GM11168 (cell line): ENCODE measurements around the gene ZNF678.

ENCODE experiments used
- in situ Hi-C: fragments of 300-500 bp; cut with MboI; formaldehyde crosslinking; loops from one replicate; pipeline ENCODE4 v1.12.0; 2022; ENCODE audit warnings: low sequenced_read_pairs; ENCODE audit not compliant: unreplicated experiment

The ZNF678 gene

DNA sequence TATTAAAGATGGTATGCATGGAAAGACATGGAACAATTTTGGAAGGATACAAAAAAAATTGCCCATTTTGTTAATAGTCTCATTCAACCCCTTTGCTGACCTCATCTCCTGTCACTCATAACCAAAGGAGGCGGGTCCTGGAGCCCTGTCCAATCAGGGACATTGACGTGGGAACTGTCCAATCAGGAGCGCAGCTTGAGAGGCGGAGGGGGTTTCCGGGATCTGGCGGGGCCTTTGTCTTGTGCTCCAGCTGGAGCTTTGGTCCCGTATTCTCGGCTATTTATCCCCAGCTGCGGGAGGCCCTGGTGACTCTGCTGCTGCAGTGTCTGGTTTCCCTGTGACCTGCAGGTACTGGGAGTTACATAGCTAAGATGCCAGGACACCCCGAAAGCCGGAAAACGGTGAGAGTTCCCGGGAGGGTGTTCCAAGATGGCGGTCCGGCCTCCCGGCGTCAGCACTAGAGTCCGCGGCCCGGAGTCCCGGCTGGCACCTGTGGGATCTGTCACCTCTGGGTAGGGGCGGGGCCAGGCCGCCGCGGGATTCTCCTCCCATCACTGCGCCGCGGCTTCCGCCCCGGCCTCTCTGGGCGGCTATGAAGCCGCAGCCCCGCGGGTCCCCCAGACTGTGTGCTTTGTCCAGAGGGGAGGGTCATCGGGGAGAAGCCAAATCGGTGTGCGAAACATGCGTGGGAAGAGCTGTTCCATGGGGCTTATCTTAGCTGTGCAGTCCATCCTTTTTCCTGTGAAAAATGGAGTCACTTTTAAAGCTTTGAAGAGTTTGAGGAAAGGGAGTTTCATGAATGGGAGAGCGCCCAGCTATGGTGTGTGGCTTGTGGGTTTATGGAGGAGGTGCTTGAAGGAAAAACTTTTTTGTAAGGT is at the start of gene ZNF678:
Gene ZNF678, plus strand, starts transcription at position 233 of the 878 bp plus-strand sequence. CDS start 87,436 bp downstream, outside the sequence.
- in situ Hi-C loops: no loop called here

DNA sequence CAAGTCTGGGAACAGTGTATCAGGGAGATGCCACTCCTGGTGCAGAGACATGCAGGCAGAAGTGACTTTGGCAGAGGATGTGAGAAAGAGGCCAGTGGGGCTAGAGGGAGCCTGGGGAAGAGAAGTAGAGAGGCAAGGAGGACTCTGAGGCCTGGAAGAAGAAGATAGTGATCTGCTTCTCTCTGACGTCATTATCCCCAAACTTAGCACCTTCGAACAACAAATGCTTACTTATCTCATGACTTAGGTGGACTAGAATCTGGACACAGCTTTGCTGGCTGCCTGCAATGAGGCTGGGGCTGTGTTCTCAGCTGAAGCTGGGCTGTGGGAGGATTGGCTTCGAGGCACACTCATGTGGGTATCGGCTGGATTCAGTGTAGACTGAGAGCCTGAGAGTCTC is 44.5 kb upstream of the ZNF678 start:
- in situ Hi-C loops: loop anchor here (10.0 kb wide), 1 partner anchor 474 kb away; no protein-coding TSS in a partner anchor

DNA sequence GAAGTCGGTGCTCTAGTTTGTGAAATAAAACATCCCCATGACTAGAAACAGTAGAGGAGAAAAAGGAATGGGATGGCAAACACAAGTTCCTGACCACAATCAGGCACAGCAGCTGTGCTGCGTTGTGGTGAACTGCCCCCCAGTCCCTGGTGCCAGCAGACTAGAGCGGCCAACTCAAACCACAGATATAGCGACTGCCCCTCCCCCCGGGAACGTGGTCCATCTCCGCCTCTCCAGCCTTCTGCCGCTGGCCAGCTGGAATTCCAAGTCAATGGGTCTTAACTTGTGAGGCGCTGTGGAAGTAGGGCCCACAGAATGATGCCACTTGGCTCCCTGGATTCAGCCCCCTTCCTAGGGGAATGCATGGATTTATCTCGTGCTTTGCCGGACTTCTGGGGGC is 41.6 kb upstream of the ZNF678 start:
- in situ Hi-C loops: no loop called here

DNA sequence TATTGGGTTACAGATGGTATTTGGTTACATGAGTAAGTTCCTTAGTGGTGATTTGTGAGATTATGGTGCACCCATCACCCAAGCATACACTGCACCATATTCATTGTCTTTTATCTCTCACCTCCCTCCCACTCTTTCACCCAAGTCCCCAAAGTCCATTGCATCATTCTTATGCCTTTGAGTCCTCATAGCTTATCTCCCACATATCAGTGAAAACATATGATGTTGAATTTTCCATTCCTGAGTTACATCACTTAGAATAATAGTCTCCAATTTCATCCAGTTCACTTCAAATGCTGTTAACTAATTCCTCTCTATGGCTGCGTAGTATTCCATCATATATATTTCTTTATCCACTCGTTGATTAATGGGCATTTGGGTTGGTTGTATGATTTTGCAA is 36.8 kb upstream of the ZNF678 start:
- in situ Hi-C loops: no loop called here

DNA sequence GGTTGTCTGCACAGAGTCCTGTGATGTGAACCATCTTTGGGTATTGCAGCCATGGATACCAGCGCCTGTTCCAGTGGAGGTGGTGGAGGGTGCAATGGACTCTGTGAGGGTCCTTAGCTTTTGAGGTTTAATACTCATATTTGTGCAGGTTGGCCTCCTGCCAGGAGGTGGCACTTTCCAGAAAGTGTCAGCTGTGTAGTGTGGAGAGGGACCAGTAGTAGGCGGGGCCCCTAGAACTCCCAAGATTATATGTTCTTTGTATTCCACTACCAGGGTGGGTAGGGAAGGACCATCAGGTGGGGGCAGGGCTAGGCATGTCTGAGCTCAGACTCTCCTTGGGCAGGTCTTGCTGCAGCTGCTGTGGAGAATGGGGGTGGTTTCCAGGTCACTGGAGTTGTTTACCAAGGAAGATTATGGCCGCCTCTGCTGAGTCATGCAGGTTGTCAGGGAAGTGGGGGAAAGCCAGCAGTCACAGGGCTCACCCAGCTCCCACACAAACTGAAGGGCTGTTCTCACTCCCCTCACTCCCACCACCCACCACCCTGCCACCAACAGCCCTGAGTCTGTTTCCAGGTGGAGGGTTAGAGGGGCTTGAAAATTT is 31.2 kb upstream of the ZNF678 start:
- in situ Hi-C loops: no loop called here

DNA sequence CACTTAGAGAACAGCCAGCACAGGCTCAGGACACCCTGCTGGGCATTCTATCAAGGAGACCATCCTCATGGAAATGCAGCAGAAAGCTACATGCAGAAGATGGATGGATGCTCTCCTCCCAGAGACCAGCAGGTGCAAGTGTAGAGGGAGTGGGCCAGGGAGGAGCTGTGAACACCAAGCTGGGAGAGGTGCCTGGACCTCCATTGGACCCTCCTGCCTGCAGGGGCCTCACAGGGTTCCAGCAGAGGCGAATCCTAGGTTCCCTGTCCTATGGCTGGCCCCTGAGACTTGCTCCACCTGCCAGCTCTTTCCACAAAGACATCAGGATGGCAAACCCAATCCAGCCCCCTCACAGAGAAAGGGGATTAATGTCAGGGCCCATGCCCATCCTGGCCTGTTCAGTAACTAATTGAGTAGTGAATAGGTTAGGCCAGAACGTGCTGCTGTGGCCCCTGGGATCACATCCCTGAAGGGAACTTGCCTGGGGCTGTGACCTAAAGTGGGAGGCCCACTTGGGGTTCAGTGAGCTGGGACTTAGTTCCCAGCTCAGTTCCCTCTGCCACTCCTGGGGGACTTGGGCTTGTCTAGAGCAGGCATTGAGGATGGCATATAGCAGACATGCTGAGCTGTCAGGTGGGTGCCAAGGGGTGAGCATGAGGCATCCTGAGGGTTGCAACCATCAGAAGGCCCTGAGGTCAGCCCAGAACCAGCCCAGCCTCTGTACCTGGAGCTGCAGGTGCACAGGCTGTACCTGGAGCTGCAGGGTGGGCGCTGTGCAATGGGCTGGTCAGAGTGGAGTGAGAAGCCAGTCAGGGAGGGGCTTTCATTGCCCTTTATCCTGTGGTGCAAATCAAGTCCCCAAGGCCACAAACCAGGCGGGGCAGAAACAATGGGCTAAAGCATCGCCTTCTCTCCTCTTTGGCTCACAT is 22.9 kb upstream of the ZNF678 start:
- in situ Hi-C loops: no loop called here

DNA sequence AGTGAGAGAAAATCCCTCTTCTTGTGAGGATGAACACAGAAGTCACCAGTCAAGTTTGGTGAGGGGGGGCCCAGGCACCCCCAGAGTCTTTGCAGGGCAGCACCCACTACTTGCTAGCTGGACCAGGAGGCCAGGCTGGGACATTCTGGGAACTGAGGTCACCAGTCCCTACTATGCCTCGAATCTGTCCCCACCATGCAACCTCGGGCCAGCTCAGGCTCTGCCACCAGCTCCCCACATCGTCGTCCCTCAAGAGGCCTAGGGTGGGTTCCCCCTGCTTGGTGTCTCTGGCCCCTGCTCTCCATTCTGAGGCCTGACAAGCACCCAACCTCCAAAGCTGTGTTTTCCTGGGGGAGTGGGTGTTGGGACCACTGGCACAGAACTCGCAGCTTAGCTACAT is 22.2 kb upstream of the ZNF678 start:
- in situ Hi-C loops: no loop called here

DNA sequence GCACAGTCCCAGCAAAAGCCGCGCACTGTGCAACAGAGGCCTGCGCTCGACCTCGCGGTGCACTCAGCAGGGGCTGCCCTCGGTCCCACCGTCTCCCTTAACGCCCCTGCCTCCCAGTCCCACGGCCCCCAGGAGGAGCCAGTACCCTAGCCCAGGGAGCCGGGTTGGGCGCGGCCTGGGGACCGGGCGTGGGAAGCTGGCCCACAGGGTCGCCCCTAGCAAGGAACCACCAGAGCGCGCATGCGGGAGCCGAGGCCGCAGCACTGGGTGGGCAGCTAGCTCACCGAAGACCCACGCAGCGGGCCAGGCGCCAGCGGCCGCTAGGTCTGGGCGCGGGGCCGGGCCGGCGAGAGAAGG is 21.6 kb upstream of the ZNF678 start:
- in situ Hi-C loops: no loop called here

DNA sequence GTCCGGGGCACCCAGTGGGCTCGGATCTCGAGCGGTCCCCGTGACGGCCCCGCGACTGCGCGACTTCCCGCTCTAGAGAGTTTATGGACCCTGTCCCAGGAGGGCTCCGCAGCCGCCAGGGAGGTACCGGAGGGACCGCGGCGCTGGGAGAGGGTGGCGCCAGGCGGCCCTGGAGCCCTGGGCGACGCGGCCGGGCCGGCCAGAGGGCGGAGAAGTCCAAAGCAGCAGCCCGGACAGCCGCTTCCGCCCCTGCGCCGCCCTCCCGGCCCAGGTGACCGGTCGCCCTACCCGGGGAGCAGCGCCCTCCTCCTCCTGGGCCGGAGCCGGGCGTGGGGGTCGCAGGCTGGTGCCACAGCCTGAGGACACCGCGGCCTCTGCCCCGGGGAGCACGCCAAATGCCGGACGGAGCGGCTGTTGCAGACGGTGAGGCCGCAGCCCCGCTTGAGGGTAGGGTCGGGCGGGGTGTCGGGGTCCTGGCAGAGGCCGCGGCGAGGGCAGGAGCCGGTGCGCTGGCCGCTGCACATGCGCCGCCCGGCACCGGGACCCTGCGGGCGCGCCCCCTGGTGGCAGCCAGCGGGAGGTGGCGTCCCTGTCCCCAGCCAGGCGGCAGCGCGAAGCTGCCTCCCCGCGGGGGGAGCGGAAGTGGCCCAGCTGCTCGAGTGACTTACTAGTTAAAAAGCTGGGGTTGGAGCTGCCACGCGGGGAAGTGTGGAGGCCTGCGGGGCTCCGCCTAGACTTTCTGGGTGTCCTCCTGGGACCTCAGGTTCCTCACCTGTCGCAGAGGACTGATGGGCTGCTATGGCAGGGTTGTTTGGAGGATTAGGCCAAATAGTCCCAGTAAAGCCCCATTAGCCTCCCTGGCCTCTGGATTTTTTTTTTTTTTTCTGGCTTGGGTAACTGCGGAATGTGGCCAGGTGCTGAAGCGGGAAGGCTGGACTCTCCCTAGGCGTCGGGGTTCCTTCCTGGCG is 20.9 kb upstream of the ZNF678 start:
- in situ Hi-C loops: no loop called here

DNA sequence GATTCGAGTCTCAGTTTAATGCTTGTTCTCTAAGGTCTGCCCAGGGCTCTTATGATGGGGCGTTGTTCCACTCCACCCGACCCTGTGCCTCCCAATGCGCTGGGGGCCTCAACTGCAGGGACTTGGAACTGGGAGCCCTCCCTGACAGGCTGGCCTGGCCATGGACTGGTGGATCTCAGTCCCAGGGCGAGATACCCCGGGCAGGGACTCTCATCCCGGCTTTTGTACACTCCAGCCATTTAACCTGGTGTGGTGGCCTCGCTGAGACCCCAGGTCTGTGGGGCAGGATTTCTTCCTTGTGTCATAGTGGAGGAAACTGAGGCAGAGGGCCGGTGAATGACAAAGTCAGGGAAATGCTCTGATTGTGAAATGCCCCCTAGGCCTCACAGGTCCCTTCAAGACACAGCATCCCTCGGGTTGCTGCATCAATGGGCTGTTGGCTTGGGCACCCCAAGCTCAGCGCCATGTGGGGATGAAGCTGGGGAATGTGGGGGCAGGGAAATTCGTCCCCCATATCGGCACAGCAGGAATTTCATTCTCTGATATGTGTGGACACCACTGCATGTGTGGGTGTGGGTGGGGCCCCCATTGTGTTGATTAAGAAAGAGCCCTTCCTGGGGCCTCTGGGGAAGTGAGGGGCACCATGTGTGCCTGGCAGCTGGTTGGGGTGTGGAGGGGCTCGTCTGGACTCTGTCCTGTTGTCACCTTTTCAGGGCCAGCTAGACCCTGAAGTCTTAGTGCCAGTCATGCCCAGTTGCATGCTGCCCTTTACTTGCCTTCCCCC is 19.9 kb upstream of the ZNF678 start:
- in situ Hi-C loops: no loop called here

DNA sequence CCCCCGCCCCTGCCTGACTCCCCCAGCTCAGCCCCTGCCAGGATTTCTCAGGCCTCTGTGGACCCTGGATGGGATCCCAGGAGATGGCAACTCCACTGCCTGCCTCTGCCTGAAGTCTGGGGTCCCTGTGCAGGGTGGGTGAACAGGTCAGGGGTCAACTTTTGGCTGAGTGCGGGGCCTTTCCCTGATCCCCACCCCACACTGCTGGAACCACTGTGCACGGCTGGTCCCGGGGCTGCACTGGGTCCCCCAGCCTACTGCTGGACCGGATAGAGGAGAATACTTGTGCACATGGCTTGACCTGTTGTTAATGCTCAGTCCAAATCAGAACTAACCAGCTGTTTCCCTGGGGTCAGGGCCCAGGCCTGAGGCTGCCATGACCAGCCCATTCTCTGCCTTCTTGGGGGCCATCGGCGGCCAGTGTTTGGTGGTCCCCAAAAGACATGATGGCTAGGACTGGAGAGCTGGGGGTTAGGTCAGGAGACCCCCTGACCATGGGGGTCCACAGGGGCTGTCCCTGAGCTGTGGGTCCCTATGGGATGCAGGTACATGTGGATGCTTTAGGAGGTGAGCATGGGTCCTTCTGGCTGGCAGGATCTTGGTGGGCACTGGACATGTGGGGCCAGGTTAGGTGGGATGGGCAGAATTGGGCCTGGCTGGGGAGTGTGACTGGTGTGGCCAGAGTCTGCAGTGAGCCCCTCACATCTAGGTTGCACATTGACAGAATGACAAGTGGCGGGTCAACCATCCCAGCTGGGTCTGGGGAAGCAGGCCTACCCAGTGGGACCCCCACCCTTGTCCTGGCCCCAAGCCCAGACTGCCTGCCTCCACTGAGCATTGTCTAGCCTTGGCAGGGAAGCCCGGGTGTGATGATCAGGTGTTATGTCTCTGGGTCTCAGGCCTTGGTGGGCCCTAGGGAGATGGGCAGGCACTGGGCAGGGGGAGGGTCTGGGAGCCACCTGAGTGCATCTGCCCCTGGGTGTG is 19.0 kb upstream of the ZNF678 start:
- in situ Hi-C loops: no loop called here

DNA sequence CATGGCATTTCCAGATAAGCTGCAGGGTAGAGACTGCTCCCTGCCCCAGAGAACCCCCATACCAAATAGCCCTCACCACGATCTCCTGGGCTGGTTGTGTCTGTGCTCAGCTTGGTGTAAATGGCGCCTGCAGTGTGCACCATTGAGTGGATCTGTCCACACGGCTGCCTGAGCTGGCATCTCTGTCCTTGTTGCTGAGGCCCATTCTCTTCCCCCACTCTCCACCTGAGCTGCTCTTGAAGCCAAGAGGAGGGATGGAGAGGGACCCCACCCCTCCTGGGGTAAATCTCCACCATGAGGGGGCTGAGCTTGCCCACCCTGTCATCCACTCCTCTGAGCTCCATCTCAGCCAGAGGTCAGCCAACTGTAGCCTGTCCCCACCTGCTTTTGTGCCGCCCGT is 18.0 kb upstream of the ZNF678 start:
- in situ Hi-C loops: no loop called here

DNA sequence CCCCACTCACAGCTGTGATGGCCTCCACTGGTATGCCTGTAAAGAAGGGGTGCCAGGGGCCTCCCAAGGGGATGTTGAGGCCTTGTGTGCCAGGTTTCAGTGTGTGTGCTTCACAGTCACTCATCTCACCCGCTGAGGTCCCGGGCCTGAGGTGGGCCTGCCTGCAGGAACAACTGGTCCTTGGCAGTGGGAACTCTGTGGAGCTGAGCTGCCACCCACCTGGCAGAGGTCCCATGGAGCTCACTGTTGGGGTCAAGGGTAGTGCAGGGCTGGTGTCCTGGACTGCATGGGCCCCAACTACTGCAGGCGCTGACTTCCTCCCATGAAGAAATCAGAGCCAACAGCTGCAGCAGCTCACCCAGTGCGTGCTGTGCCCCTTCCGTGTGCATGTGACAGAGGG is 17.3 kb upstream of the ZNF678 start:
- in situ Hi-C loops: no loop called here

DNA sequence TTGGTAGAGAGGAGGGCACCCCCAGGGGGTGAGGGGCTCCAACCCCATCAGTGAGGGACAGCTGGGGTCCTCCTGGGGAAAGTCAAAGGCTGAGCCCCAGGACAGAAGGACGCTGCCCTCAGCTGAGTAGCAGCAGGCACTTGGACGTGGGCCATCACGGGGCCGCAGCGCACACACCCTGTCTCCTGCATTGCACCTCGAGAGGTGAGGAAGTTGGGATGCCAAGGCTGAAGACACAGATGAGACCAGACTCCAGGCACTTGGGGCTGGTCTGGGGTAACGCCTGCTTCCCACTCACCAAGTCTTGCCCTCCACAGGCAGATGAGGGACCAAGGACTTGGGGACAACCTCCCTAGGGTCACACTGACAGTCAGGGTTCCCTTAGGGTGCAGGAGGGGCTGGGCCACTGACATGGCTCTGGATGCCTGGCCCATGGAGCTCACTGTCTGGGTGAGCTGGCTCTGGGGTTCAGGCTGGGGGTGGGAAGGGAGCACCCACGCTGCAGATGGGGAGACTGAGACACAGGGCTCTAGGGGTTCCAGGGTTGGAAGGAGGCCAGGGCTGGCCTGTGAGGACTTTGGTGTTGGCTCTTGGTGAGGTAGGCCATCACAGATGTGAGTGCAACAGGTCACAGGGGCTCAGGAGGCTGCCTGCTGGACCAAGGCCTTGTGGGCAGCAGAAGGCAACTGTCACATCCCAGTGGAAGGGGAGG is 16.6 kb upstream of the ZNF678 start:
- in situ Hi-C loops: no loop called here

DNA sequence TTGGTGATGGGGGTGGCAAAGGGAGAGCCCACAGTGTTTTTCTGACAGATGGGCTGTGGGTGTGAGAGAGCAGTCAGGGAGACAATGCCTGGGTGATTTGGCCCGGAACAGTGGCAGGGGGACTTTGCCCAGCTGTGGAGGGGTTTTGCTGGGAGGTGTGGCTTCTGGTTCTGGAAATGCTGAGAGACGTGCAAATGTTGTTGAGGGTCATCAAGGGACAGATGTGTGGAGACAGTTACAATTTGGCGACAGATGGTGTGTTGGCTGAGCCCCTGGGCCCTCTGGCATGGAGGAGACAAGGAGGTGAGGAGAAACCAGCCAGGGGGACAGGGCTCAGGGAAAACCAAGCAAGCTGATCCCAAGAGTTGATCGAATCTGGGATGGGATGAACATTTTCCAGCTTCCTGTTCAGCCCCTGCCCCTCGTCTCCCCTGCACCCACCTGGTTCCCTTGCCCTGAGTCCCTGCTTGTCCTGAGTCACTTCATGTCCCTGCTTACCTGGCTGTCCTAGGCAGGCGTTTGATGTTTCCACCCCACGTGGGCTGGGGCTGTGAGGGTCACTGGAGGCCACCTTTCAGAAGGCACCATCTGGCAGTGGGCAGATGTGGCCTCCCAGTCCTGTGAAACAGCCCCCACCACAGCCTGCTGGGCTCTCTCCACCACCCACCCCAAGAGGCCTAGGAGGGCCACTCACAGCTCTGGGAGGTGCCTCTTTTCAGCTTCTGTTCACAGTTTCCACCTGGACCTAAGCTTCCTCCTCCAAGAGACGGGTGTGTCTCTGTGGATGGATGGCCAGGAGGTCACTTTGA is 15.8 kb upstream of the ZNF678 start:
- in situ Hi-C loops: no loop called here

DNA sequence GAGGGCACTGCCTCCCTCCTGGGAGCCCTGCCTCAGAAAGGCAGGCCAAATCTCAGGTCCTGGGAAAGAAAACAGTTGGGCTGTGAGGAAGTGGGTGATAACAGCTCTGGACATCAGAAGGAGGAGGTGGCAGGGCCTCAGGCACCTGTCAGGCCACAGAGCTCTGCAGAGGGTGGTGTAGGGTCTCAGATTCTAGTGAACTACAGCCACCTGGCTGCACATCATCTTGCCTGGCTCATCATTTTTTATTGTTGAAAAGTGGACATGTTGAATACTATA is 15.3 kb upstream of the ZNF678 start:
- in situ Hi-C loops: no loop called here

DNA sequence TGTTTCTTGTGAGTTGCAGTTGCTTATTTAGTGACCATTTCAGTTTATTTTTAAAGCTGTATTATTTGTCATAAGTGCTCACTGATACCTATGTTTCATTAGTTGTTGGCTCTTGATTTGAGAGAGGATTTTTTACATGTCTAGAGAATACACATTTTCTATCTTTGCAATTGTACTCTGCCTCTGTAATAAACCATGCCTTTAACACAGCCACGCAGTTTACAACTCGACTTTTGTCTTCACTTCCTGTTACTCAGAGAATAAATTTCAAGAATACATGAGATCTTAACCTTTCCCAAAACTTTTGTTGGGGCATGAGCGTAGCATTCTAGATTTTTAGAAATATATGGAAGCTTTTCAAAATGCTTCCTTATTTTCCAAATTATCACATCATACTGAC is 14.9 kb upstream of the ZNF678 start:
- in situ Hi-C loops: no loop called here
